Measurements from ENCODE around the gene CPZ. TPM values are rescaled to one million over a fixed set of nuclear protein-coding genes. Genes with fewer than 3 reads are reported as not detected.

The CPZ gene
- total RNA-seq, 2 experiments from 2014 or later, result not detected

GRCh38 chr4:8602686-8603430 is 10.3 kb downstream of the CPZ start:
- DNase-seq, result no peak
- no peaks in the 10 kb centered on the region for H3K36me3 Mint-ChIP-seq (ENCODE audit: low read depth)
- H3K4me1 Mint-ChIP-seq (ENCODE audit: low read depth), result no peaks in the 10 kb centered on the region
- no peak overlapping the region for H3K27ac Mint-ChIP-seq
- no peak for ATAC-seq
- H3K9me3 Mint-ChIP-seq, result no peaks in the 10 kb centered on the region
- TF ChIP-seq CTCF (IDR thresholded peaks at IDR 0.05), result no peak
- ChIA-PET POLR2A (no interaction called here), CTCF (no interaction called here)
- H3K27me3 Mint-ChIP-seq, result peaks cover 2% of the 10 kb centered on the region
- no peak overlapping the region for H3K4me3 Mint-ChIP-seq
- intact Hi-C loops (cut with micrococcal nuclease), result loop anchor here (10.0 kb wide), 1 partner anchor 312 kb away; no protein-coding TSS in a partner anchor

DNA sequence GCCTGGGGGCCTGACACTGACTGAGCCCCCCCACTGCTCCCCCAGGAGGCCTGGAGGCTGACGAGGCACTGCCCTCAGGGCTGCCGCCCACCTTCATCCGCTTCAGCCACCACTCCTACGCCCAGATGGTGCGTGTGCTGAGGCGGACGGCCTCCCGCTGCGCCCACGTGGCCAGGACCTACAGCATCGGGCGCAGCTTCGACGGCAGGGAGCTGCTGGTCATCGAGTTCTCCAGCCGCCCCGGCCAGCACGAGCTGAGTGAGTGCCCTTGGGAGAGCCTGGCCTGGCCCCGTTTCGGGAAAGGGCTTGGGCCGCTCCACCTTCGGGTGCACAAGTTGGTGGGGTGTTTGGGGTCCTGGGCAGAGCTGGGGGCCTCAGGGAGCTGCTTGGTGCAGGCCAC is 11.4 kb downstream of the CPZ start:
- Mint-ChIP-seq H3K27ac (no peak overlapping the region), H3K27me3 (peaks cover 2% of the 10 kb centered on the region), H3K36me3 (ENCODE audit: low read depth) (no peaks in the 10 kb centered on the region), H3K9me3 (no peaks in the 10 kb centered on the region), H3K4me3 (no peak overlapping the region), H3K4me1 (ENCODE audit: low read depth) (no peaks in the 10 kb centered on the region)
- ChIA-PET CTCF (no interaction called here), POLR2A (no interaction called here)
- ATAC-seq, result no peak
- DNase-seq, result no peak
- TF ChIP-seq CTCF (IDR thresholded peaks at IDR 0.05), result no peak
- intact Hi-C loops (cut with micrococcal nuclease), result loop anchor here (10.0 kb wide), 1 partner anchor 311 kb away; no protein-coding TSS in a partner anchor

DNA sequence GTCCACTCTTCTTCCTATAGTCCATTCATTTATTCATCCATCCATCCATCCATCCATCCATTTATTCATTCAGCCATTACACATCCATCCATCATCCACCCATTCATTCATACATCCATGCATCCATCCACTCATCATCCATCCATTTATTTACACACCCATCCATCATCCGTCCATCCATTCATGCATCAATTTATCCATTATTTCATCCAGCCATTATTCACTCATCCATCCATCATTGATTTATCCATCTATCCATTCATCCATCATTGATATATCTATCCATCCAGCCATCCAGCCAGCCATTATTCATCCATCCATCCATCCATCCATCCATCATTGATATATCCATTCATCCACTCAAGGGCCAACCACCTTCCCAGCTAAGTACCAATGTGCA is 12.7 kb downstream of the CPZ start:
- ATAC-seq (no peak), DNase-seq (no peak)
- Mint-ChIP-seq H3K4me1 (ENCODE audit: low read depth) (no peaks in the 10 kb centered on the region), H3K9me3 (no peaks in the 10 kb centered on the region), H3K4me3 (no peak overlapping the region), H3K27ac (no peak overlapping the region), H3K36me3 (ENCODE audit: low read depth) (no peaks in the 10 kb centered on the region), H3K27me3 (peaks cover 2% of the 10 kb centered on the region)
- intact Hi-C loops (cut with micrococcal nuclease), result loop anchor here (10.0 kb wide), 1 partner anchor 310 kb away; no protein-coding TSS in a partner anchor
- no peak for TF ChIP-seq CTCF (IDR thresholded peaks at IDR 0.05)
- CTCF ChIA-PET, result interaction anchor here (1.2 kb wide), 1 partner anchor 313 kb away, joined by 3 read pairs; no protein-coding TSS in a partner anchor
- POLR2A ChIA-PET, result no interaction called here

- Mint-ChIP-seq H3K9me3 (no peaks in the 10 kb centered on the region), H3K4me3 (no peak overlapping the region), H3K27ac (no peak overlapping the region), H3K36me3 (ENCODE audit: low read depth) (no peaks in the 10 kb centered on the region), H3K27me3 (peaks cover 2% of the 10 kb centered on the region), H3K4me1 (ENCODE audit: low read depth) (no peaks in the 10 kb centered on the region)
- DNase-seq, result no peak
- intact Hi-C loops (cut with micrococcal nuclease), result loop anchor here (10.0 kb wide), 1 partner anchor 308 kb away; no protein-coding TSS in a partner anchor
- no peak for ATAC-seq
- ChIA-PET CTCF (interaction anchor here (1.2 kb wide), 1 partner anchor 312 kb away, joined by 3 read pairs; no protein-coding TSS in a partner anchor), POLR2A (no interaction called here)
- TF ChIP-seq CTCF (IDR thresholded peaks at IDR 0.05), result no peak
Measured at GRCh38 chr4:8606476-8606875, 13.9 kb downstream of the CPZ start.

GRCh38 chr4:8606966-8607365 is 14.4 kb downstream of the CPZ start:
- H3K4me3 Mint-ChIP-seq, result no peak overlapping the region
- H3K36me3 Mint-ChIP-seq (ENCODE audit: low read depth), result no peaks in the 10 kb centered on the region
- H3K27ac Mint-ChIP-seq, result no peak overlapping the region
- no peak for DNase-seq
- H3K27me3 Mint-ChIP-seq, result peaks cover 2% of the 10 kb centered on the region
- ChIA-PET POLR2A (no interaction called here), CTCF (interaction anchor here (0.7 to 1.1 kb wide), 8 partner anchors 10 to 317 kb away, joined by 3 to 5 read pairs (median 4); no protein-coding TSS in a partner anchor)
- no peak for TF ChIP-seq CTCF (IDR thresholded peaks at IDR 0.05)
- no peaks in the 10 kb centered on the region for H3K9me3 Mint-ChIP-seq
- intact Hi-C loops (cut with micrococcal nuclease), result loop anchor here (10.0 kb wide), 1 partner anchor 308 kb away; no protein-coding TSS in a partner anchor
- no peak for ATAC-seq
- H3K4me1 Mint-ChIP-seq (ENCODE audit: low read depth), result no peaks in the 10 kb centered on the region

Data from activated CD8-positive, alpha-beta T cell treated with anti-CD3 and anti-CD28 coated beads for 36 hours (primary cell).